HepG2 (cell line): ENCODE results near the gene MTRF1. TPM values are rescaled to one million over a fixed set of nuclear protein-coding genes. Genes with fewer than 3 reads are reported as not detected.

Source experiments
- GLMP ChIP-seq: sonication (generic); formaldehyde crosslinking; IDR thresholded peaks from 2 replicates; pipeline ENCODE4 v1.9.0; 2021; ENCODE audit warnings: missing genetic modification reagents, mild to moderate bottlenecking, borderline replicate concordance
- HNRNPH1 ChIP-seq: fragments of 200-400 bp; formaldehyde crosslinking; optimal IDR thresholded peaks from 2 replicates; pipeline ENCODE3; 2017; ENCODE audit warnings: mild to moderate bottlenecking, low read depth, low read length
- HNRNPLL ChIP-seq: fragments of 200-400 bp; formaldehyde crosslinking; IDR thresholded peaks from 2 replicates; pipeline ENCODE4 v1.6.1; 2017; ENCODE audit warnings: mild to moderate bottlenecking, low read depth, low read length; ENCODE audit not compliant: poor library complexity, severe bottlenecking
- KDM2A ChIP-seq: sonication (generic); formaldehyde crosslinking; IDR thresholded peaks from 2 replicates; pipeline ENCODE4 v1.4.0; 2020; ENCODE audit warnings: low read depth, missing genetic modification reagents, borderline replicate concordance
- NR2F1 ChIP-seq, 2 experiments: fragments of 450-650 bp in 1 of 2; formaldehyde crosslinking in 1 of 2; IDR thresholded peaks; 2 replicates each; pipeline versions ENCODE4 v1.5.0 to v1.6.1; 2016 to 2020; ENCODE audit warnings: mild to moderate bottlenecking in 1 of 2, missing compliant biosample characterization in 1 of 2, missing genetic modification reagents in 1 of 2, moderate library complexity in 1 of 2
- PAX8 ChIP-seq: sonication (generic); formaldehyde crosslinking; IDR thresholded peaks from 2 replicates; pipeline ENCODE4 v1.8.0; 2022; ENCODE audit warnings: mild to moderate bottlenecking, missing genetic modification reagents, borderline replicate concordance
- RFXAP ChIP-seq: sonication (generic); formaldehyde crosslinking; IDR thresholded peaks from 2 replicates; pipeline ENCODE4 v1.4.0; 2020; ENCODE audit warnings: missing genetic modification reagents, borderline replicate concordance
- SNAPC4 ChIP-seq: sonication (generic); formaldehyde crosslinking; IDR thresholded peaks from 2 replicates; pipeline ENCODE4 v1.4.0; 2020; ENCODE audit warnings: mild to moderate bottlenecking, missing genetic modification reagents
- SOX5 ChIP-seq: IDR thresholded peaks from 2 replicates; pipeline ENCODE4 v1.6.1; 2016; ENCODE audit warnings: borderline replicate concordance
- TBP ChIP-seq: sonication (generic); formaldehyde crosslinking; IDR thresholded peaks from 2 replicates; pipeline ENCODE4 v1.5.0; 2020; ENCODE audit warnings: missing genetic modification reagents
- TEAD3 ChIP-seq: optimal IDR thresholded peaks from 2 replicates; pipeline ENCODE3; 2016; ENCODE audit warnings: borderline replicate concordance
- ZNF142 ChIP-seq: sonication (generic); formaldehyde crosslinking; IDR thresholded peaks from 2 replicates; pipeline ENCODE4 v1.4.0; 2020; ENCODE audit warnings: missing genetic modification reagents
- ZNF24 ChIP-seq: fragments of 450-650 bp; IDR thresholded peaks from 2 replicates; pipeline ENCODE4 v1.6.1; 2017; ENCODE audit warnings: antibody characterized with exemption, mild to moderate bottlenecking
- ZNF513 ChIP-seq: sonication (generic); formaldehyde crosslinking; conservative IDR thresholded peaks from 2 replicates; pipeline ENCODE4 v1.5.0; 2020; ENCODE audit warnings: missing genetic modification reagents
- ZNF816 ChIP-seq: sonication (generic); formaldehyde crosslinking; IDR thresholded peaks from 2 replicates; pipeline ENCODE4 v1.8.0; 2022; ENCODE audit warnings: missing genetic modification reagents, mild to moderate bottlenecking, borderline replicate concordance
- polyA plus RNA-seq, 8 experiments: library from polyadenylated mRNA; depleted of rRNA in 3 of 8; stranded (reverse) in 7 of 8; unstranded in 1 of 8; fragments of >200 nt; fragmentation: Illumina TruSeq in 4 of 8; extraction: Trizol in 4 of 8; gene quantifications; 2 replicates each; pipeline versions ENCODE4 v1.2.1 to v1.2.3, GENCODE V29; 2011 to 2016; ENCODE audit warnings: low read depth in 4 of 8, missing spikeins in 1 of 8, mixed read lengths in 1 of 8; ENCODE audit not compliant: insufficient read depth in 1 of 8
- total RNA-seq, 5 experiments: library from RNA; depleted of rRNA; stranded (reverse); fragments of >200 nt; fragmentation: Illumina TruSeq; extraction: Trizol; gene quantifications; 2 replicates each; pipeline ENCODE4 v1.2.3, GENCODE V29; 2016; ENCODE audit warnings: low read depth in 1 of 5

Gene MTRF1
- total and polyA plus RNA-seq, 2 of the 13 experiments (the other 11 are each of a cell fraction or from before 2014, with no cell fraction given) = 21.6 to 27.2 TPM

GRCh38 chr13:41284512-41285288 lies 21.3 kb upstream of the MTRF1 start (continued):
- TF ChIP-seq SOX5 (CRISPR knock-in tag) = peak; percentile 12; the same call in 1 of the 2 replicates
- no peak for TF ChIP-seq GLMP (CRISPR knock-in tag)
- no peak for TF ChIP-seq TBP
- TF ChIP-seq ZNF142 (CRISPR knock-in tag) = no peak
- peak; percentile 69 for TF ChIP-seq ZNF24
- TF ChIP-seq HNRNPLL = no peak
- peak in 1 of 2 experiments; percentile 68; a peak in 2 of 4 replicates for TF ChIP-seq NR2F1 (CRISPR knock-in tag; IDR thresholded peaks at IDR 0.05)
- TF ChIP-seq HNRNPH1 = no peak
- TF ChIP-seq KDM2A (CRISPR knock-in tag) = no peak
- TF ChIP-seq ZNF816 (CRISPR knock-in tag) = no peak
- no peak for TF ChIP-seq SNAPC4
- TF ChIP-seq RFXAP (CRISPR knock-in tag) = no peak
- TF ChIP-seq PAX8 (CRISPR knock-in tag) = no peak
- TF ChIP-seq TEAD3 = no peak
- no peak for TF ChIP-seq ZNF513 (CRISPR knock-in tag)
